ENCODE data around the gene SLC28A2. TPM values are rescaled to one million over a fixed set of nuclear protein-coding genes. Genes with fewer than 3 reads are reported as not detected.

SLC28A2 gene
- total and polyA plus RNA-seq, 9 of the 15 experiments (the other 6 are each of a cell fraction or from before 2014, with no cell fraction given): 0.03 to 0.04 TPM; not detected in 7

- no peak for TF ChIP-seq TAF9B (IDR thresholded peaks at IDR 0.05; ENCODE audit: partially characterized antibody)
- TF ChIP-seq SMARCB1 (IDR thresholded peaks at IDR 0.05; ENCODE audit: insufficient read length, low read depth): no peak
- TF ChIP-seq PTRF (tag; IDR thresholded peaks at IDR 0.05): no peak
- no peak for TF ChIP-seq RCOR1 (IDR thresholded peaks at IDR 0.05; ENCODE audit: borderline replicate concordance in 1 of 2, low read depth in 2 of 2, low read length in 2 of 2)
- peak; percentile 51; the same call in 1 of the 2 replicates for TF ChIP-seq PML (IDR thresholded peaks at IDR 0.05; ENCODE audit: low read length)
- no peak for TF ChIP-seq SMAD2 (IDR thresholded peaks at IDR 0.05; ENCODE audit: low read depth, low read length)
- TF ChIP-seq ATF2 (CRISPR knock-in tag; IDR thresholded peaks at IDR 0.05): no peak
- no peak for TF ChIP-seq ZNF175 (CRISPR knock-in tag; IDR thresholded peaks at IDR 0.05; ENCODE audit: low read depth)
- TF ChIP-seq FOXO4 (CRISPR knock-in tag; IDR thresholded peaks at IDR 0.05): no peak
- TF ChIP-seq CEBPB (tag; IDR thresholded peaks at IDR 0.05): no peak
- no peak for TF ChIP-seq FOSL1 (tag; conservative IDR thresholded peaks at IDR 0.05)
- TF ChIP-seq ARID1B (IDR thresholded peaks at IDR 0.05): peak; percentile 83
- TF ChIP-seq AFF1 (IDR thresholded peaks at IDR 0.05; ENCODE audit: low read depth in 1 of 2, partially characterized antibody in 2 of 2): no peak
- no peak for TF ChIP-seq RBBP5 (IDR thresholded peaks at IDR 0.05; ENCODE audit: borderline replicate concordance, insufficient read depth, low read length, poor library complexity, severe bottlenecking)
- TF ChIP-seq E2F3 (CRISPR knock-in tag; IDR thresholded peaks at IDR 0.05): no peak
- TF ChIP-seq HNRNPLL (IDR thresholded peaks at IDR 0.05; ENCODE audit: low read depth, low read length, poor library complexity, severe bottlenecking): no peak
- no peak for TF ChIP-seq UBTF (IDR thresholded peaks at IDR 0.05; ENCODE audit: borderline replicate concordance in 1 of 2, low read depth in 2 of 2, low read length in 2 of 2)
Observed at GRCh38 chr15:45225506-45226273, 26.3 kb upstream of the SLC28A2 start (continued).
